Measurements from ENCODE around the gene PRDM16.

PRDM16 gene

DNA sequence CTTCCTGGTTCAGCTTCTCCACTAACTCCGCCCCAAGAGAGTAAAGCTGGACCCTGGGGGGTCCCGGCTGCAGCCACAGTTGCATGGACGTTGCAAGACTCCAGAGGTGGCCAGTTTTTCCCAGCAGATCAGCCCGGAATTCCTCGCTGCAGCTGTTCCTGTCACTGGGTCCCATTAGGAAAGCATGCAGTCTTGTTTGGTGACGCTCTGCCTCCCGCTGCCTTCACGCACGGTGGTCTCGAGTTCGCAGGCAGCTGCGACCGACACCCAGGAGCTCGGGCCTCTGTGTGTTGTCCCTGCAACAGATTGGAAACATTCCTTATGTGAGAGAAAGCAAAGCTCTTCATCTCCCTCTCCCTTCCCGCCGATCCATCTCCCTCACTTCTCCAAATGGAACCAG, 162.8 kb downstream of the PRDM16 start (continued):
- TF ChIP-seq ZBTB26 (tag by site-specific recombination; optimal IDR thresholded peaks at IDR 0.05) (no peak), ZFHX2 (tag by site-specific recombination; conservative IDR thresholded peaks at IDR 0.05) (no peak), ZNF707 (tag by site-specific recombination; IDR thresholded peaks at IDR 0.05) (no peak)

- no peak overlapping the region for H3K4me3 ChIP-seq (ENCODE audit: low read depth, low read length)
- no peaks in the 10 kb centered on the region for H3K36me3 ChIP-seq (ENCODE audit: control insufficient read depth in 2 of 2, insufficient read depth in 1 of 2, low read length in 2 of 2)
- H3K9me3 ChIP-seq (ENCODE audit: control insufficient read depth, insufficient read depth, low read depth, low read length) = no peaks in the 10 kb centered on the region
- POLR2A ChIA-PET = no interaction called here
- TF ChIP-seq ZNF274 (IDR thresholded peaks at IDR 0.05; ENCODE audit: low read length) = no peak
- no peak for TF ChIP-seq ZNF274 (tag by site-specific recombination; IDR thresholded peaks at IDR 0.05; ENCODE audit: borderline replicate concordance)
- TF ChIP-seq ZNF148 (tag by site-specific recombination; IDR thresholded peaks at IDR 0.05; ENCODE audit: borderline replicate concordance) = no peak
- TF ChIP-seq ZNF629 (tag by site-specific recombination; IDR thresholded peaks at IDR 0.05) = no peak
- no peak for TF ChIP-seq ZNF623 (tag by site-specific recombination; IDR thresholded peaks at IDR 0.05)
- TF ChIP-seq, protein P1, sequence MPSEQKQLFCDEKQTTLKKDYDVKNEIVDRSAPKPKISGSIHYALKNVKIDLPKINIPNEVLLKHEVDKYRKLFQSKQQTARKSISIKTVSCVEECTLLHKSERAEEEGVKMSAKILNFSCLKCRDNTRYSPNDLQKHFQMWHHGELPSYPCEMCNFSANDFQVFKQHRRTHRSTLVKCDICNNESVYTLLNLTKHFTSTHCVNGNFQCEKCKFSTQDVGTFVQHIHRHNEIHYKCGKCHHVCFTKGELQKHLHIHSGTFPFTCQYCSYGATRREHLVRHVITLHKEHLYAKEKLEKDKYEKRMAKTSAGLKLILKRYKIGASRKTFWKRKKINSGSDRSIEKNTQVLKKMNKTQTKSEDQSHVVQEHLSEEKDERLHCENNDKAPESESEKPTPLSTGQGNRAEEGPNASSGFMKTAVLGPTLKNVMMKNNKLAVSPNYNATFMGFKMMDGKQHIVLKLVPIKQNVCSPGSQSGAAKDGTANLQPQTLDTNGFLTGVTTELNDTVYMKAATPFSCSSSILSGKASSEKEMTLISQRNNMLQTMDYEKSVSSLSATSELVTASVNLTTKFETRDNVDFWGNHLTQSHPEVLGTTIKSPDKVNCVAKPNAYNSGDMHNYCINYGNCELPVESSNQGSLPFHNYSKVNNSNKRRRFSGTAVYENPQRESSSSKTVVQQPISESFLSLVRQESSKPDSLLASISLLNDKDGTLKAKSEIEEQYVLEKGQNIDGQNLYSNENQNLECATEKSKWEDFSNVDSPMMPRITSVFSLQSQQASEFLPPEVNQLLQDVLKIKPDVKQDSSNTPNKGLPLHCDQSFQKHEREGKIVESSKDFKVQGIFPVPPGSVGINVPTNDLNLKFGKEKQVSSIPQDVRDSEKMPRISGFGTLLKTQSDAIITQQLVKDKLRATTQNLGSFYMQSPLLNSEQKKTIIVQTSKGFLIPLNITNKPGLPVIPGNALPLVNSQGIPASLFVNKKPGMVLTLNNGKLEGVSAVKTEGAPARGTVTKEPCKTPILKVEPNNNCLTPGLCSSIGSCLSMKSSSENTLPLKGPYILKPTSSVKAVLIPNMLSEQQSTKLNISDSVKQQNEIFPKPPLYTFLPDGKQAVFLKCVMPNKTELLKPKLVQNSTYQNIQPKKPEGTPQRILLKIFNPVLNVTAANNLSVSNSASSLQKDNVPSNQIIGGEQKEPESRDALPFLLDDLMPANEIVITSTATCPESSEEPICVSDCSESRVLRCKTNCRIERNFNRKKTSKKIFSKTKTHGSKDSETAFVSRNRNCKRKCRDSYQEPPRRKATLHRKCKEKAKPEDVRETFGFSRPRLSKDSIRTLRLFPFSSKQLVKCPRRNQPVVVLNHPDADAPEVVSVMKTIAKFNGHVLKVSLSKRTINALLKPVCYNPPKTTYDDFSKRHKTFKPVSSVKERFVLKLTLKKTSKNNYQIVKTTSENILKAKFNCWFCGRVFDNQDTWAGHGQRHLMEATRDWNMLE (tag by site-specific recombination; conservative IDR thresholded peaks at IDR 0.05; ENCODE audit: low read depth) = no peak
- CTCF ChIA-PET = interaction anchor here (1.1 kb wide), 1 partner anchor 8 kb away, joined by 3 read pairs; no protein-coding TSS in a partner anchor
- no peaks in the 10 kb centered on the region for H3K4me1 ChIP-seq (ENCODE audit: control insufficient read depth, insufficient read depth, low read length)
- H3K27ac ChIP-seq (ENCODE audit: extremely low read depth, low read depth, low read length) = no peak overlapping the region
These were observed 164.0 kb downstream of the PRDM16 start for GRCh38 chr1:3233031-3233430.

- no peaks in the 10 kb centered on the region for H3K9me3 ChIP-seq (ENCODE audit: control insufficient read depth, insufficient read depth, low read depth, low read length)
- ChIA-PET CTCF (interaction anchor here (0.6 to 1.1 kb wide), 2 partner anchors 9 to 24 kb away, joined by 3 read pairs; no protein-coding TSS in a partner anchor), POLR2A (no interaction called here)
- TF ChIP-seq ZBTB44 (tag by site-specific recombination; IDR thresholded peaks at IDR 0.05) (no peak), OSR2 (tag by site-specific recombination; IDR thresholded peaks at IDR 0.05) (no peak), ZNF354C (tag by site-specific recombination; IDR thresholded peaks at IDR 0.05; ENCODE audit: borderline replicate concordance, low read depth) (no peak), ZFHX2 (tag by site-specific recombination; conservative IDR thresholded peaks at IDR 0.05) (no peak), ZNF555 (tag by site-specific recombination; conservative IDR thresholded peaks at IDR 0.05) (no peak)
- TF ChIP-seq, protein P2, sequence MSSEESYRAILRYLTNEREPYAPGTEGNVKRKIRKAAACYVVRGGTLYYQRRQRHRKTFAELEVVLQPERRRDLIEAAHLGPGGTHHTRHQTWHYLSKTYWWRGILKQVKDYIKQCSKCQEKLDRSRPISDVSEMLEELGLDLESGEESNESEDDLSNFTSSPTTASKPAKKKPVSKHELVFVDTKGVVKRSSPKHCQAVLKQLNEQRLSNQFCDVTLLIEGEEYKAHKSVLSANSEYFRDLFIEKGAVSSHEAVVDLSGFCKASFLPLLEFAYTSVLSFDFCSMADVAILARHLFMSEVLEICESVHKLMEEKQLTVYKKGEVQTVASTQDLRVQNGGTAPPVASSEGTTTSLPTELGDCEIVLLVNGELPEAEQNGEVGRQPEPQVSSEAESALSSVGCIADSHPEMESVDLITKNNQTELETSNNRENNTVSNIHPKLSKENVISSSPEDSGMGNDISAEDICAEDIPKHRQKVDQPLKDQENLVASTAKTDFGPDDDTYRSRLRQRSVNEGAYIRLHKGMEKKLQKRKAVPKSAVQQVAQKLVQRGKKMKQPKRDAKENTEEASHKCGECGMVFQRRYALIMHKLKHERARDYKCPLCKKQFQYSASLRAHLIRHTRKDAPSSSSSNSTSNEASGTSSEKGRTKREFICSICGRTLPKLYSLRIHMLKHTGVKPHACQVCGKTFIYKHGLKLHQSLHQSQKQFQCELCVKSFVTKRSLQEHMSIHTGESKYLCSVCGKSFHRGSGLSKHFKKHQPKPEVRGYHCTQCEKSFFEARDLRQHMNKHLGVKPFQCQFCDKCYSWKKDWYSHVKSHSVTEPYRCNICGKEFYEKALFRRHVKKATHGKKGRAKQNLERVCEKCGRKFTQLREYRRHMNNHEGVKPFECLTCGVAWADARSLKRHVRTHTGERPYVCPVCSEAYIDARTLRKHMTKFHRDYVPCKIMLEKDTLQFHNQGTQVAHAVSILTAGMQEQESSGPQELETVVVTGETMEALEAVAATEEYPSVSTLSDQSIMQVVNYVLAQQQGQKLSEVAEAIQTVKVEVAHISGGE (tag by site-specific recombination; conservative IDR thresholded peaks at IDR 0.05; ENCODE audit: low read depth) = no peak
- no peak overlapping the region for H3K27ac ChIP-seq (ENCODE audit: extremely low read depth, low read depth, low read length)
- H3K36me3 ChIP-seq (ENCODE audit: control insufficient read depth in 2 of 2, insufficient read depth in 1 of 2, low read length in 2 of 2) = no peaks in the 10 kb centered on the region
- H3K4me3 ChIP-seq (ENCODE audit: low read depth, low read length) = no peak overlapping the region
- H3K4me1 ChIP-seq (ENCODE audit: control insufficient read depth, insufficient read depth, low read length) = no peaks in the 10 kb centered on the region
These were observed 164.5 kb downstream of the PRDM16 start for GRCh38 chr1:3233551-3233950.
